Neural cell (in vitro differentiated cells): ENCODE results near the gene STOML3. TPM values are rescaled to one million over a fixed set of nuclear protein-coding genes. Genes with fewer than 3 reads are reported as not detected.

Experiments used
- H2AFZ ChIP-seq: fragments of 200-600, 300-800 bp; sonication (generic), shearing (Covaris generic); 2 replicates; pipeline ENCODE4 v1.6.0; 2014; ENCODE audit warnings: low read depth, mild to moderate bottlenecking, antibody characterized with exemption, low read length, moderate library complexity
- H3F3A ChIP-seq: fragments of 200-600 bp; shearing (Covaris generic); 2 replicates; pipeline ENCODE4 v1.6.1; 2016; ENCODE audit warnings: mild to moderate bottlenecking, moderate library complexity, mixed read lengths, antibody characterized with exemption, low read length; ENCODE audit not compliant: insufficient read depth, poor library complexity, severe bottlenecking
- H3K27ac ChIP-seq: fragments of 200-600, 300-800 bp; sonication (generic), shearing (Covaris generic); 2 replicates; pipeline ENCODE4 v1.5.1; 2014; ENCODE audit warnings: mild to moderate bottlenecking, low read length, moderate library complexity
- H3K27me3 ChIP-seq: fragments of 300-800, 200-600 bp; sonication (generic), shearing (Covaris generic); 2 replicates; pipeline ENCODE4 v1.6.0; 2014; ENCODE audit warnings: mild to moderate bottlenecking, low read depth, low read length, moderate library complexity; ENCODE audit not compliant: insufficient read depth
- H3K36me3 ChIP-seq: fragments of 300-800, 200-600 bp; sonication (generic), shearing (Covaris generic); 2 replicates; pipeline ENCODE4 v1.5.1; 2014; ENCODE audit warnings: mild to moderate bottlenecking, antibody characterized with exemption, low read length, moderate library complexity; ENCODE audit not compliant: insufficient read depth
- H3K4me2 ChIP-seq: fragments of 300-800, 200-600 bp; sonication (generic), shearing (Covaris generic); 2 replicates; pipeline ENCODE4 v1.6.0; 2014; ENCODE audit warnings: mild to moderate bottlenecking, low read length
- H3K4me3 ChIP-seq: fragments of 300-800, 200-600 bp; sonication (generic), shearing (Covaris generic); 2 replicates; pipeline ENCODE4 v1.5.1; 2014; ENCODE audit warnings: mild to moderate bottlenecking, low read length, moderate library complexity
- H3K79me2 ChIP-seq: fragments of 200-600 bp; shearing (Covaris generic); replicated peaks from 2 replicates; pipeline ENCODE4 v1.6.0; 2014; ENCODE audit warnings: mild to moderate bottlenecking, low read length, moderate library complexity; ENCODE audit not compliant: insufficient read depth
- H3K9ac ChIP-seq: fragments of 300-800, 200-600 bp; sonication (generic), shearing (Covaris generic); 2 replicates; pipeline ENCODE4 v1.6.1; 2016; ENCODE audit warnings: mild to moderate bottlenecking, low read length, mixed read lengths
- H3K9me2 ChIP-seq: fragments of 200-600 bp; shearing (Covaris generic); 2 replicates; pipeline ENCODE4 v1.6.1; 2016; ENCODE audit warnings: mild to moderate bottlenecking, low read length, mixed read lengths; ENCODE audit not compliant: insufficient read depth
- H3K9me3 ChIP-seq: fragments of 200-600, 300-800 bp; sonication (generic), shearing (Covaris generic); 2 replicates; pipeline ENCODE4 v1.6.1; 2016; ENCODE audit warnings: mild to moderate bottlenecking, mixed run types, low read length, moderate library complexity, mixed read lengths
- H4K20me1 ChIP-seq: fragments of 200-600 bp; shearing (Covaris generic); 2 replicates; pipeline ENCODE4 v1.6.1; 2016; ENCODE audit warnings: mild to moderate bottlenecking, mixed run types; ENCODE audit not compliant: insufficient read depth
- CTCF ChIP-seq: fragments of 450-650 bp; IDR thresholded peaks from 2 replicates; pipeline ENCODE4 v1.5.1; 2014; ENCODE audit warnings: antibody characterized with exemption, mild to moderate bottlenecking, moderate library complexity; ENCODE audit not compliant: poor library complexity, severe bottlenecking
- EP300 ChIP-seq: fragments of 450-650 bp; conservative IDR thresholded peaks from 2 replicates; pipeline ENCODE4 v1.6.1; 2014; ENCODE audit warnings: antibody characterized with exemption, mild to moderate bottlenecking, moderate library complexity; ENCODE audit not compliant: poor library complexity, severe bottlenecking
- EZH2 ChIP-seq: fragments of 200-600, 300-800 bp; shearing (Covaris generic), sonication (generic); IDR thresholded peaks from 2 replicates; pipeline ENCODE4 v1.6.1; 2014; ENCODE audit warnings: antibody characterized with exemption, low read length, borderline replicate concordance, mild to moderate bottlenecking; ENCODE audit not compliant: insufficient read depth, poor library complexity, severe bottlenecking
- MXI1 ChIP-seq: fragments of 450-650 bp; conservative IDR thresholded peaks from 2 replicates; pipeline ENCODE4 v1.6.1; 2014; ENCODE audit warnings: antibody characterized with exemption, mild to moderate bottlenecking; ENCODE audit not compliant: poor library complexity, severe bottlenecking
- POLR2AphosphoS5 ChIP-seq: IDR thresholded peaks from 2 replicates; pipeline ENCODE4 v1.6.1; 2012
- RAD21 ChIP-seq: fragments of 450-650 bp; conservative IDR thresholded peaks from 2 replicates; pipeline ENCODE4 v1.6.1; 2014; ENCODE audit warnings: antibody characterized with exemption, mild to moderate bottlenecking, moderate library complexity
- REST ChIP-seq: IDR thresholded peaks from 2 replicates; pipeline ENCODE4 v1.6.1; 2012; ENCODE audit warnings: borderline replicate concordance
- SMC3 ChIP-seq: fragments of 450-650 bp; conservative IDR thresholded peaks from 2 replicates; pipeline ENCODE4 v1.6.1; 2014; ENCODE audit warnings: antibody characterized with exemption, mild to moderate bottlenecking, moderate library complexity; ENCODE audit not compliant: poor library complexity
- TAF1 ChIP-seq: IDR thresholded peaks from 2 replicates; pipeline ENCODE4 v1.6.1; 2012; ENCODE audit warnings: low read depth
- polyA plus RNA-seq: library from polyadenylated mRNA; depleted of rRNA; stranded (reverse); fragments of >200 nt; gene quantifications from 2 replicates; pipeline ENCODE4 v1.2.3, GENCODE V29; 2014

STOML3 gene
- polyA plus RNA-seq, 1 donor from 2014 or later: not detected

GRCh38 chr13:38954291-38954690 lies 36.3 kb downstream of the STOML3 start:
- Histone ChIP-seq H3K36me3 (no peaks in the 10 kb centered on the region), H2AFZ (no peak overlapping the region), H3K9ac (no peak overlapping the region), H3K4me3 (no peak overlapping the region), H3K9me2 (no peaks in the 10 kb centered on the region), H3K79me2 (no peaks in the 10 kb centered on the region), H3K27me3 (no peaks in the 10 kb centered on the region), H3K4me2 (no peak overlapping the region), H3K9me3 (no peaks in the 10 kb centered on the region), H3K27ac (no peak overlapping the region), H3F3A (no peaks in the 10 kb centered on the region), H4K20me1 (no peaks in the 10 kb centered on the region)
- TF ChIP-seq EZH2 (no peak), CTCF (no peak), EP300 (no peak), MXI1 (no peak), TAF1 (no peak), REST (no peak), SMC3 (no peak), RAD21 (no peak), POLR2AphosphoS5 (no peak)

- no peak overlapping the region for H3K27ac ChIP-seq
- no peak overlapping the region for H3K9ac ChIP-seq
- TF ChIP-seq MXI1 (no peak), SMC3 (no peak), POLR2AphosphoS5 (no peak), EP300 (no peak), RAD21 (no peak), CTCF (no peak), TAF1 (no peak), REST (no peak), EZH2 (no peak)
- no peaks in the 10 kb centered on the region for H3K9me2 ChIP-seq
- no peaks in the 10 kb centered on the region for H3K79me2 ChIP-seq
- no peaks in the 10 kb centered on the region for H3K9me3 ChIP-seq
- H2AFZ ChIP-seq: no peak overlapping the region
- H3K4me3 ChIP-seq: no peak overlapping the region
- no peaks in the 10 kb centered on the region for H3K27me3 ChIP-seq
- H3K36me3 ChIP-seq: no peaks in the 10 kb centered on the region
- H3K4me2 ChIP-seq: no peak overlapping the region
- no peaks in the 10 kb centered on the region for H3F3A ChIP-seq
- no peaks in the 10 kb centered on the region for H4K20me1 ChIP-seq
Measured at GRCh38 chr13:38952827-38953226, 37.8 kb downstream of the STOML3 start.
